Suprapubic skin (tissue), 4 donors: ENCODE data around the gene CCNG1.

Source experiments
- EP300 ChIP-seq: sonication (generic); formaldehyde crosslinking; IDR thresholded peaks from one replicate; pipeline ENCODE4 v1.6.1; 2017; ENCODE audit warnings: antibody characterized with exemption
- POLR2A ChIP-seq, 2 donors: fragments of 450-650 bp; IDR thresholded peaks; one replicate each; pipeline ENCODE4 v1.6.1; 2017; ENCODE audit warnings: antibody characterized with exemption in 2 of 2, mild to moderate bottlenecking in 2 of 2, moderate library complexity in 2 of 2
- POLR2AphosphoS5 ChIP-seq, 3 donors: sonication (generic); formaldehyde crosslinking; IDR thresholded peaks; one replicate each; pipeline ENCODE4 v1.6.1; 2017; ENCODE audit warnings: antibody characterized with exemption in 3 of 3
- TF ChIP-seq, protein P1 (sequence below), 2 donors: fragments of 200-600 bp in 1 of 2; fragments of 450-650 bp in 1 of 2; sonication (generic) in 1 of 2; IDR thresholded peaks; one replicate each; pipeline ENCODE4 v1.5.1; 2016 to 2019; ENCODE audit warnings: antibody characterized with exemption in 2 of 2, mild to moderate bottlenecking in 1 of 2, moderate library complexity in 1 of 2

DNA sequence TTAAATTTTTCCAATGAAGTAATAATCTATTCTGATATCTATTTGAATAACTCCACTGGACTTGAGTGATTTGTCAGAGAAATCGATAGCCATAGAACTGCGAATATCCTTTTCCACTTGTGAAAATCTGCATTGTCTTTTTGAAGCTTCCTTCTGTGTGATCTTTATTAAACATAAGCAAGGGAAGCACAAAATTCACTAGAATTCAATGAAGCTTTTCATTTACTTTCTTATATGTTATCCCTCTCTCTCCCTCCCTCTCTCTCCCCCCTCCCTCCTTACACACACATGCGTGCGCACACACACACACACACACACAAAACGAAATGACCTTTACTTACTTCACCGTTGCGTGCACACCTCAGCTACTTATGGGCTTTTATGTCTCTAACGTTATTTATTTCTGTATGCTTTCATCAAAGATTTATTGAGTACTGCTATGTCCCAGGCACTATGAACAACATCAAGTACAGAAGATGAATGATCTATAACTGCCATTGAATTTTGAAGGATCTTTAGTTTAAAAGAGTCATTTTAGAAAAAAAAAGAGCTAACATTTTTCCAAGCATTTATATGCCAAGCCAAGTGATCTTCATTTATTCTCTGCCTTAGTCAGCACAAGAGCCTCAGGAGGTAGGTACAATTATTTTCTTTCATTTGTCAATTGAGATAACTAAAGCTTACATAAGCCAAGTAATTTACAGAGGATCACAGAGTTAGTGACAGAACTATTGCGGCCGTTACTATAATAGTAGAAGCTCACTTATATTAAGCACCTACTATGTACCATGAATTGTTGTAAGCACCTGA is 32.8 kb upstream of the CCNG1 start:
- TF ChIP-seq, protein P1, sequence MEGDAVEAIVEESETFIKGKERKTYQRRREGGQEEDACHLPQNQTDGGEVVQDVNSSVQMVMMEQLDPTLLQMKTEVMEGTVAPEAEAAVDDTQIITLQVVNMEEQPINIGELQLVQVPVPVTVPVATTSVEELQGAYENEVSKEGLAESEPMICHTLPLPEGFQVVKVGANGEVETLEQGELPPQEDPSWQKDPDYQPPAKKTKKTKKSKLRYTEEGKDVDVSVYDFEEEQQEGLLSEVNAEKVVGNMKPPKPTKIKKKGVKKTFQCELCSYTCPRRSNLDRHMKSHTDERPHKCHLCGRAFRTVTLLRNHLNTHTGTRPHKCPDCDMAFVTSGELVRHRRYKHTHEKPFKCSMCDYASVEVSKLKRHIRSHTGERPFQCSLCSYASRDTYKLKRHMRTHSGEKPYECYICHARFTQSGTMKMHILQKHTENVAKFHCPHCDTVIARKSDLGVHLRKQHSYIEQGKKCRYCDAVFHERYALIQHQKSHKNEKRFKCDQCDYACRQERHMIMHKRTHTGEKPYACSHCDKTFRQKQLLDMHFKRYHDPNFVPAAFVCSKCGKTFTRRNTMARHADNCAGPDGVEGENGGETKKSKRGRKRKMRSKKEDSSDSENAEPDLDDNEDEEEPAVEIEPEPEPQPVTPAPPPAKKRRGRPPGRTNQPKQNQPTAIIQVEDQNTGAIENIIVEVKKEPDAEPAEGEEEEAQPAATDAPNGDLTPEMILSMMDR (IDR thresholded peaks at IDR 0.05) = no peak
- TF ChIP-seq POLR2A (IDR thresholded peaks at IDR 0.05) = no peak
- no peak for TF ChIP-seq EP300
- no peak for TF ChIP-seq POLR2AphosphoS5 (IDR thresholded peaks at IDR 0.05)
